HepG2 (cell line): Measurements from ENCODE around the gene ACER3. TPM values are rescaled to one million over a fixed set of nuclear protein-coding genes. Genes with fewer than 3 reads are reported as not detected.
A peak's percentile ranks its signal among the peaks of the same experiment; 100 is the strongest.

Experiments used
- ASH2L ChIP-seq: fragments of 300-600, 200-600 bp; sonication (generic); IDR thresholded peaks from 2 replicates; pipeline ENCODE4 v1.7.0; 2017; ENCODE audit warnings: low read depth, mild to moderate bottlenecking, moderate library complexity, mixed read lengths, low read length; ENCODE audit not compliant: insufficient read length
- BCLAF1 ChIP-seq: fragments of 450-650 bp; IDR thresholded peaks from 2 replicates; pipeline ENCODE4 v1.6.1; 2017; ENCODE audit warnings: mild to moderate bottlenecking
- ELF1 ChIP-seq: sonication (generic); formaldehyde crosslinking; IDR thresholded peaks from 2 replicates; pipeline ENCODE4 v1.4.0; 2020; ENCODE audit warnings: missing genetic modification reagents
- EP300 ChIP-seq, 3 experiments: sonication (generic) in 1 of 3; formaldehyde crosslinking in 1 of 3; IDR thresholded peaks; 2 replicates each; pipeline versions ENCODE4 v1.5.1 to v1.6.1; 2011 to 2020; ENCODE audit warnings: low read depth in 2 of 3, low read length in 2 of 3, borderline replicate concordance in 1 of 3, improper control_type of control experiment in 1 of 3, mild to moderate bottlenecking in 1 of 3, missing genetic modification reagents in 1 of 3, moderate library complexity in 1 of 3
- ERF ChIP-seq: IDR thresholded peaks from 2 replicates; pipeline ENCODE4 v1.6.1; 2018; ENCODE audit warnings: missing biosample characterization, missing genetic modification reagents
- KDM6A ChIP-seq: IDR thresholded peaks from 2 replicates; pipeline ENCODE4 v1.6.1; 2016; ENCODE audit warnings: low read depth
- NCOA1 ChIP-seq: sonication (generic); formaldehyde crosslinking; IDR thresholded peaks from 2 replicates; pipeline ENCODE4 v1.9.0; 2021; ENCODE audit warnings: missing genetic modification reagents
- PHF21A ChIP-seq: sonication (generic); formaldehyde crosslinking; IDR thresholded peaks from 2 replicates; pipeline ENCODE4 v1.5.0; 2020; ENCODE audit warnings: mild to moderate bottlenecking, missing genetic modification reagents
- RORA ChIP-seq: sonication (generic); formaldehyde crosslinking; IDR thresholded peaks from 2 replicates; pipeline ENCODE4 v1.5.0; 2020; ENCODE audit warnings: mild to moderate bottlenecking, missing genetic modification reagents, moderate library complexity
- SNRNP70 ChIP-seq: fragments of 200-400 bp; formaldehyde crosslinking; IDR thresholded peaks from 2 replicates; pipeline ENCODE4 v1.6.1; 2017; ENCODE audit warnings: mild to moderate bottlenecking, low read depth, low read length, moderate library complexity
- SP1 ChIP-seq, 2 experiments: fragments of 450-650 bp in 1 of 2; sonication (generic) in 1 of 2; formaldehyde crosslinking in 1 of 2; IDR thresholded peaks; 2 replicates each; pipeline versions ENCODE4 v1.4.0 to v1.6.1; 2016 to 2020; ENCODE audit warnings: missing genetic modification reagents in 1 of 2
- SUZ12 ChIP-seq: fragments of 150-350 bp; IDR thresholded peaks from 2 replicates; pipeline ENCODE4 v1.6.1; 2014; ENCODE audit warnings: low read depth, low read length
- TCF12 ChIP-seq, 2 experiments: fragments of 450-650 bp in 1 of 2; sonication (generic) in 1 of 2; formaldehyde crosslinking in 1 of 2; IDR thresholded peaks; 2 replicates each; pipeline versions ENCODE4 v1.6.1 to v1.8.0; 2017 to 2022; ENCODE audit warnings: antibody characterized with exemption in 1 of 2, mild to moderate bottlenecking in 1 of 2, missing genetic modification reagents in 1 of 2, moderate library complexity in 1 of 2
- ZNF101 ChIP-seq: sonication (generic); formaldehyde crosslinking; IDR thresholded peaks from 2 replicates; pipeline ENCODE4 v1.4.0; 2020; ENCODE audit warnings: mild to moderate bottlenecking, low read depth, missing genetic modification reagents, borderline replicate concordance
- ZNF253 ChIP-seq: sonication (generic); formaldehyde crosslinking; IDR thresholded peaks from 2 replicates; pipeline ENCODE4 v1.8.0; 2022; ENCODE audit warnings: mild to moderate bottlenecking, missing genetic modification reagents, borderline replicate concordance
- ZNF337 ChIP-seq: sonication (generic); formaldehyde crosslinking; IDR thresholded peaks from 2 replicates; pipeline ENCODE4 v1.5.1; 2020; ENCODE audit warnings: missing genetic modification reagents, low read depth, mild to moderate bottlenecking, borderline replicate concordance
- ZNF503 ChIP-seq: sonication (generic); formaldehyde crosslinking; IDR thresholded peaks from 2 replicates; pipeline ENCODE4 v1.4.0; 2020; ENCODE audit warnings: missing genetic modification reagents
- ZNF563 ChIP-seq: sonication (generic); formaldehyde crosslinking; IDR thresholded peaks from 2 replicates; pipeline ENCODE4 v1.8.0; 2022; ENCODE audit warnings: mild to moderate bottlenecking, moderate library complexity, missing genetic modification reagents
- ZNF598 ChIP-seq: sonication (generic); formaldehyde crosslinking; IDR thresholded peaks from 2 replicates; pipeline ENCODE4 v1.5.1; 2020; ENCODE audit warnings: mild to moderate bottlenecking, missing genetic modification reagents, borderline replicate concordance
- ZNF678 ChIP-seq: sonication (generic); formaldehyde crosslinking; IDR thresholded peaks from 2 replicates; pipeline ENCODE4 v1.4.0; 2020; ENCODE audit warnings: mild to moderate bottlenecking, missing genetic modification reagents
- ZNF720 ChIP-seq: sonication (generic); formaldehyde crosslinking; IDR thresholded peaks from 2 replicates; pipeline ENCODE4 v1.4.0; 2020; ENCODE audit warnings: missing genetic modification reagents
- ZNF766 ChIP-seq: sonication (generic); formaldehyde crosslinking; IDR thresholded peaks from 2 replicates; pipeline ENCODE4 v1.5.0; 2020; ENCODE audit warnings: missing genetic modification reagents, borderline replicate concordance
- ZNF777 ChIP-seq: sonication (generic); formaldehyde crosslinking; IDR thresholded peaks from 2 replicates; pipeline ENCODE4 v1.4.0; 2020; ENCODE audit warnings: missing genetic modification reagents
- ZNF792 ChIP-seq: IDR thresholded peaks from 2 replicates; pipeline ENCODE4 v1.6.1; 2016
- ZNF839 ChIP-seq: sonication (generic); formaldehyde crosslinking; IDR thresholded peaks from 2 replicates; pipeline ENCODE4 v1.4.0; 2020; ENCODE audit warnings: missing genetic modification reagents, mild to moderate bottlenecking, borderline replicate concordance
- polyA plus RNA-seq, 8 experiments: library from polyadenylated mRNA; depleted of rRNA in 3 of 8; stranded (reverse) in 7 of 8; unstranded in 1 of 8; fragments of >200 nt; fragmentation: Illumina TruSeq in 4 of 8; extraction: Trizol in 4 of 8; gene quantifications; 2 replicates each; pipeline versions ENCODE4 v1.2.1 to v1.2.3, GENCODE V29; 2011 to 2016; ENCODE audit warnings: low read depth in 4 of 8, missing spikeins in 1 of 8, mixed read lengths in 1 of 8; ENCODE audit not compliant: insufficient read depth in 1 of 8
- total RNA-seq, 5 experiments: library from RNA; depleted of rRNA; stranded (reverse); fragments of >200 nt; fragmentation: Illumina TruSeq; extraction: Trizol; gene quantifications; 2 replicates each; pipeline ENCODE4 v1.2.3, GENCODE V29; 2016; ENCODE audit warnings: low read depth in 1 of 5

The ACER3 gene
- total and polyA plus RNA-seq, 2 of the 13 experiments (the other 11 are each of a cell fraction or from before 2014, with no cell fraction given), result 6.0 to 9.8 TPM

- TF ChIP-seq SUZ12, result no peak
- 0 out of 2 replicates have a peak, but pooled peaks have one; percentile 20 for TF ChIP-seq KDM6A (CRISPR knock-in tag)
- no peak for TF ChIP-seq ZNF766
- TF ChIP-seq ZNF563, result no peak
- peak; percentile 49; the same call in 1 of the 2 replicates for TF ChIP-seq ELF1 (CRISPR knock-in tag)
- no peak for TF ChIP-seq ZNF598 (CRISPR knock-in tag)
- no peak for TF ChIP-seq ZNF337 (CRISPR knock-in tag)
- TF ChIP-seq TCF12 (IDR thresholded peaks at IDR 0.05), result no peak
- peak; percentile 63; the same call in 1 of the 2 replicates for TF ChIP-seq TCF12 (CRISPR knock-in tag; IDR thresholded peaks at IDR 0.05)
- TF ChIP-seq ZNF101 (CRISPR knock-in tag), result no peak
- 0 out of 2 replicates have a peak, but pooled peaks have one; percentile 49 for TF ChIP-seq NCOA1 (CRISPR knock-in tag)
- no peak for TF ChIP-seq ZNF253 (CRISPR knock-in tag)
- TF ChIP-seq EP300 (IDR thresholded peaks at IDR 0.05; ENCODE audit: low read depth in 2 of 2, low read length in 2 of 2), result peak in 1 of 2 experiments; percentile 92; a peak in 2 of 4 replicates
- TF ChIP-seq EP300 (CRISPR knock-in tag; IDR thresholded peaks at IDR 0.05; ENCODE audit: borderline replicate concordance), result peak; percentile 69
- no peak for TF ChIP-seq ZNF777
- no peak for TF ChIP-seq ZNF678
- peak; percentile 81 for TF ChIP-seq PHF21A (CRISPR knock-in tag)
- TF ChIP-seq ZNF503 (CRISPR knock-in tag), result peak; percentile 72; the same call in 1 of the 2 replicates
- no peak for TF ChIP-seq ERF (CRISPR knock-in tag)
- peak; percentile 54 for TF ChIP-seq ASH2L
- no peak for TF ChIP-seq RORA (CRISPR knock-in tag)
- TF ChIP-seq ZNF720 (CRISPR knock-in tag), result no peak
- no peak for TF ChIP-seq BCLAF1
- no peak for TF ChIP-seq SNRNP70
- peak; percentile 47; the same call in 1 of the 2 replicates for TF ChIP-seq ZNF792 (CRISPR knock-in tag)
- TF ChIP-seq SP1 (IDR thresholded peaks at IDR 0.05), result no peak
- TF ChIP-seq SP1 (CRISPR knock-in tag; IDR thresholded peaks at IDR 0.05), result no peak
- no peak for TF ChIP-seq ZNF839 (CRISPR knock-in tag)
Measured at GRCh38 chr11:76962583-76963416, 102.1 kb downstream of the ACER3 start (continued).
